SU-DHL-6 (cell line): Measurements from ENCODE around the gene THSD1.

Source experiments
- EZH2phosphoT487 ChIP-seq: fragments of 200-600 bp; sonication (generic), shearing (Covaris generic); conservative IDR thresholded peaks from 2 replicates; pipeline ENCODE4 v1.6.1; 2018; ENCODE audit warnings: mild to moderate bottlenecking, antibody characterized with exemption, low read length, moderate library complexity, mixed read lengths
- TF ChIP-seq, protein P1 (sequence below): fragments of 200-600 bp; sonication (generic); IDR thresholded peaks from one replicate; pipeline ENCODE4 v1.5.1; 2017; ENCODE audit warnings: antibody characterized with exemption, mild to moderate bottlenecking, low read length, moderate library complexity; ENCODE audit not compliant: insufficient read depth, poor library complexity, severe bottlenecking

DNA sequence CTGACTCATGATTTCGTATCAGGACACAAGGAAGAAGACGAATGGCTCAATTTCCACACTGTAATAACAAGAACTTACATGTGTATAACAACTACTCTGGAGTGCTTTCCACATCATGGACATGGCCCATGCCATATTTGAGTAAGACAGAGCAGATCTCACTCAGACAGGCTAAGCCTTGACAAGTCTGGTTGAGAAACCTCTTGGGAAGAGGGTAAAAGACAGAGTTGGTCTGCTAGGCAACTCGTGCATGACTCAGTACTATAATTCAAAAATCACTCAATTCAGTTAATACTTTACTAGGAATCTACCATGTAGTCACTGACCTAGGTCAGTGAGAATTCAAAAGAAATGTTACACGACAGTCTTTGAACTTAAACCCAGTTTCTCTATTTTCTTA lies 5.7 kb upstream of the THSD1 start:
- TF ChIP-seq EZH2phosphoT487 = no peak
- TF ChIP-seq, protein P1, sequence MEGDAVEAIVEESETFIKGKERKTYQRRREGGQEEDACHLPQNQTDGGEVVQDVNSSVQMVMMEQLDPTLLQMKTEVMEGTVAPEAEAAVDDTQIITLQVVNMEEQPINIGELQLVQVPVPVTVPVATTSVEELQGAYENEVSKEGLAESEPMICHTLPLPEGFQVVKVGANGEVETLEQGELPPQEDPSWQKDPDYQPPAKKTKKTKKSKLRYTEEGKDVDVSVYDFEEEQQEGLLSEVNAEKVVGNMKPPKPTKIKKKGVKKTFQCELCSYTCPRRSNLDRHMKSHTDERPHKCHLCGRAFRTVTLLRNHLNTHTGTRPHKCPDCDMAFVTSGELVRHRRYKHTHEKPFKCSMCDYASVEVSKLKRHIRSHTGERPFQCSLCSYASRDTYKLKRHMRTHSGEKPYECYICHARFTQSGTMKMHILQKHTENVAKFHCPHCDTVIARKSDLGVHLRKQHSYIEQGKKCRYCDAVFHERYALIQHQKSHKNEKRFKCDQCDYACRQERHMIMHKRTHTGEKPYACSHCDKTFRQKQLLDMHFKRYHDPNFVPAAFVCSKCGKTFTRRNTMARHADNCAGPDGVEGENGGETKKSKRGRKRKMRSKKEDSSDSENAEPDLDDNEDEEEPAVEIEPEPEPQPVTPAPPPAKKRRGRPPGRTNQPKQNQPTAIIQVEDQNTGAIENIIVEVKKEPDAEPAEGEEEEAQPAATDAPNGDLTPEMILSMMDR = no peak
